Breast epithelium (tissue), 3 donors: ENCODE results near the gene TNFRSF8.

Experiments
- CTCF ChIP-seq, 3 donors: fragments of 450-650 bp; IDR thresholded peaks; one replicate each; pipeline ENCODE4 v1.5.1; 2016 to 2017; ENCODE audit warnings: antibody characterized with exemption in 3 of 3, mild to moderate bottlenecking in 3 of 3, moderate library complexity in 3 of 3
- POLR2A ChIP-seq: fragments of 450-650 bp; IDR thresholded peaks from one replicate; pipeline ENCODE4 v1.6.1; 2016; ENCODE audit warnings: antibody characterized with exemption, mild to moderate bottlenecking, moderate library complexity

GRCh38 chr1:12155328-12155727 lies 92.2 kb downstream of the TNFRSF8 start:
- TF ChIP-seq CTCF (IDR thresholded peaks at IDR 0.05), result no peak
- TF ChIP-seq POLR2A, result no peak
